ENCODE data around the gene GZF1.
A peak's percentile ranks its signal among the peaks of the same experiment; 100 is the strongest.

GZF1 gene

DNA sequence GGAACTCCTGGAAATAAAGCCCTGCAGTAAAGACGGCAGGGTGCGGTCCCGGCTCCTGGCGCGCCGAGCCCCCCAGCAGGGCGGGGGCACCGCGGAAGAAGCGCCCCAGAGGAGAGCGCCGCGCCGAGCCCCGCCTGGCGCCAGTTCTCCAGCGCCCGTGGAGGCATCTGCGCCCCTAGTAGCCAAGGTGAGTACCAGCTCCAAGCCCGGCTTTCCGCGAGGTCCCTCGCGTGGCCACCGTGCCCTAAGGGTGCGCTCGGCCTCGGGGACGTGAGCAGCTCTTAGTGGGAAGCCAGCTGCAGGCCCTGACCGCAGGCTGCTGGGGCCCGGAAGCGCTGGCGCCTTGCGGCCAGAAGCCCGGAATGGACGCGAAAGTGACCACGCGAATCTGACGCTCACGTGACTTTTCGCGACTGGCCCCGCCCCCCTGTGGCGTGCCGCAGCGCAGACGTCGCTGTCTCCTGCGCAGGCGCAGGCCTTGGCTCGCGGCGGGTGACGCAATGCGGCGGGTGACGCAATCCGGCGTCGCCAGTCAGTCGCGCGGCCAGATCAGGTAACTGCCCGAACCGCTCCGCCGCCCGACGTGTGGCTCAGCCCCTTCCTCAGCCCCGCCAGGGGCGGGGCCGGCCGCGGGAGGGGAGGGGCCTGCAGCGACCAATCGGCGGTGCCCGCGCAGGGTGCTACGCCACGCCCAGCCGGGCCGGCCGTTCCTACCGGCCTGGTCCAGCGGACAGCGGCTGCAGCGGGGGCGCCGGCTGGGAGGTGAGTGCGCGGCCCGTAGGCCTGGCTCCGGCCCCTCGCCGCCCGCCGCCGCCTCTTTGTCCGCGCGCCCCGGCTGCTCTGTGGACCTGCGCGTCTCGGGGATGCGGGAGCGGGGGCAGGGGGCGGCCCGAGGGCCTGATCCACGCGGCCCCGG, at the start of gene GZF1:
Gene GZF1, plus strand, starts transcription at position 707 of the 916 bp plus-strand sequence. CDS start 2,202 bp downstream, outside the sequence.
- DNase-seq (ENCODE audit: low read depth, low spot score) = peak; percentile 97

DNA sequence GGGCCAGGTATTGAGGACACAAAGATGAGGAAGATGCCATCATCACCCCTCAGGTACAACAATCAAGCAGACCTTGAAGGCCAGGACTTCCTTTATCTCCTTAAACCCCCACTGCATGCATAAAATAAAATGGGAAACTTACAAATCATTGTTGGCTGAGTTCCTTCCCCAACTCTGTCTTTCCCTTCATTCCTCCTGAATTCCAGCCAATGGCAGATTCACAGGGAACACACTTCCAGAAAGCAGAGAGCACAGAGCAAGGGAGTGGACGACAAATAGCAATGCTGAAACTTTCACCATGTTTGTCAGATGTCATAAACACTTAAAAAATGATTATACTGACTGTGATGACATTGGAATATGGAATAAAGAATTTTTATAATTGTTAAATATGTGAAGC, 48.7 kb upstream of the GZF1 start:
- no peak for DNase-seq (ENCODE audit: low read depth, low spot score)

DNA sequence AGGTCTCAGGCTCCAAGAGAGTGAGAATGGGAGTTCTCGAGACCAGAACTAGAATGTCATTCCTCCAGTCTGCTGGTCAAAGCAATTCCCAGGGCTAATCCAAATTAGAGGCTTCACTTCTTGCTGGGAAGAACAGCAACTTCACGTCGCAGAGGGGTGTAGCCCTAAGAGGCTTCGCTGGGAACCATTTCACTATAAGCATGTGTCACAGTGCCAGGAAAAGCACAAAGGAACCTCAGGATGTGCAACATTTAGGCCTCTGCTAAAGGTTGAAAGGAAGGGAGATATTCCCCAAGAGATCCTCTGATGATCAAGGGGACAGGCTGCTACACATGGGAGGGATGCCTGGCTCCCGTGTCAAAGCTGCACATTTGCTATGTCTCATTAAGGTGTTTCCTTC, 47.3 kb upstream of the GZF1 start:
- DNase-seq (ENCODE audit: low read depth, low spot score) = no peak

DNA sequence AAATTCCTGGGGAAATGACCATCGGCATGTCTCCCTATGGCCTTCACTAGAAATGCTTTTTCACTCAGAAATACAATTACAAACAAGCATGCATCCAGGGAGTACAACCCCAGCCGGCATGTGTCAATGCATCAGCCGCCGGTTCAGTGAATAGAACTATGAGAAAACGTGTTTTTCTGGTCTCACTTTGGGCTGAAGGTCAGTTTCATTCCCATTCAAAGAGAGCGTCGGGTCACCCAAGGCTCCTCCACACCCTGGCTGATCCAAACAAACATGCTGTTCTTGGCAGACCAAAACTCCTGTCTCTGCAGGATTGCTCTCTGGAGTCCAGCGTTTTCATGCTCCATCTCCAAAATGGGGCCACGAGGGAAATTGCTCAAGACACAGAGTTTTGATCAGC, 46.9 kb upstream of the GZF1 start:
- DNase-seq (ENCODE audit: low read depth, low spot score) = no peak

DNA sequence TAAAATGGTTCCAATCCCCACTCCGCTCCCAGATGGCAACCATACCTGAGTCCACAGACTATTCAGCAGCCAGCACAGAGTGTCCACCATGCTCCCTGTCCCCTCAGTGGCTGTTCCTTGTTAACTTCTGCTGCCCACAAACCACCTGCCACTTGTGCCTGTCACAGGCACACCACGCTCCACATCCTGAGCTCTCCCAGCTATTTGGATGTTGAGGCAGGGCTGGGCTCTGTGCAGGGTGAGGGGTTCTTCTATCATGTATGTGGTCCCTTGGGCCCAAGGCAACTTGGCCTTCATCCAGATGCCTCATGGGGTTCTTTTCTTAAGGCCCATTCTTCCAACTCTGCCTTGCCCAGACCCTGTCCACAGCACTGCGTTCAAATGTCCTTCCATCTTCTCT, 45.4 kb upstream of the GZF1 start:
- DNase-seq (ENCODE audit: low read depth, low spot score) = no peak

DNA sequence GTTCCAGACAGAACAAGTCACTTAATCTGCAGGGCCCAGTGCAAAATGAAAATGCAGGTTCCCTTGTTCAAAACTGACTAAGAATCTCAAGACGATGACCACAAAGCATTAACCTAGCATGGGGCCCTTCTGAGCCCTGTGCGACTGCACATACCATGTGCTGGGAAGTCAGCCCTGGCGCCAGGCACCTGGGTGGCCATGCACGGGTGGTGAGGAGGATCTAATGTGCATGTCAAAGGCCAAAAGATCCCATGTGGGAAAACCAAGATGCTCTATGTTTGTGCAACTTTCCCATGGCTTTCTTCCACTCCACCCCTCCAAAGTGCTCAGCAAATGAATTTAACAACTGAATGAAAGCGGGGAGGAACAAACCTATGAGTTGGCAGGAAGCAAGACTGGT, 44.9 kb upstream of the GZF1 start:
- DNase-seq (ENCODE audit: low read depth, low spot score) = no peak

DNA sequence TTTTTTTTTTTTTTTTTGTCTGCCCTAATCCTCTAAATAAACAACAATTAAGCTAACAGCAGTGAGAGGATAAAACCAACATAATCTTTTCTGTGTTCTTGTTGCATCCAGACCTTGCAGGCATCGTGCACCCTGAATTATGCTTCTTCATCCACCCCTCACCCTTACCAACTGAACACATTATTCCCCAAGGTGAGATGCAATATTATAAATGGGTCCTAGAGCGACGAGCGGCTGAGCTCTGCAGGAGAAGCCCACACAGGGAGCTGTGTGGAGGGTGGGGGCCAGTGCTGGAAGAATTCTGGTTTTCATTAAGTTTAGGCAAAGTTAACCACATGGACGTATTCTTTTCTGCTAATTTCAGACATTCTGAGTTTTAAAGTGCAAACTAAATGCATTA, 43.6 kb upstream of the GZF1 start:
- no peak for DNase-seq (ENCODE audit: low read depth, low spot score)

DNA sequence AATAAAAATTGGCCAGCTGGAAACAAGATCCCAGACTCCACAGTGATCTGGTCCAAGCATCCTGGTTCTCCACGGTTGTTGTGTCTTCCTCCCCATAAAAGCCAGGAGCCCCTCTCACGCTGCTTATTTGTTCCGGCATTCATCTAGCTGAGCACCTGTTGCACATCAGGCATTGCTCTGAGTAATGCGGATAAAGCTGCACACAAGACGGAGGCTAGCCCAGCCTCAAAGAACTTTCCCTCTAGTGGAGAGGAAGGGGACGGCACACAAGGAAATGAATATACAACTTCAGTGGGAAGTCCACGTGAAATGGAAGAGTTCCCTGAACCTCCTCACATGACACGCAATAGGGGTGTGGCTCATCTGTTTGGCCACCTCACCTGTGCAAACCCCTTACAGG, 41.7 kb upstream of the GZF1 start:
- DNase-seq (ENCODE audit: low read depth, low spot score) = no peak

DNA sequence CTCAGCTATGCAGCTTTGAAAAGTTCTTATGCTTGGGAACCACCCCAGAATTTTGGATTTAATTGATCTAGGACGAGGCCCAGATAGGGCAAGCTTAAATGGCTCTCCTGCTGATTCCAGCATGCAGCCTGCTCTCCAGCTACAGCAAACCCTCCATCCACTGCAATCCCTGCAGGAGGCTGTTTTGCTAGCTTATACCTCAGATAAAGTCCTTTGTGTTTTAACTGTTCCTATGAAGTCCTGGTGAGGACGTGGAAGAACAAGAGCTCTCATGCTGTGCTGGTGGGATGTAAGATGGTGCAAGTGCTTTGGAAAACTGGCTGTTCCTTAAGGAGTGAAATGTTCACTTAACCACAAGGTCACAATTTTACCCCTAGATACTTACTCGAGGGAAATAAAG, 36.9 kb upstream of the GZF1 start:
- DNase-seq (ENCODE audit: low read depth, low spot score) = no peak

DNA sequence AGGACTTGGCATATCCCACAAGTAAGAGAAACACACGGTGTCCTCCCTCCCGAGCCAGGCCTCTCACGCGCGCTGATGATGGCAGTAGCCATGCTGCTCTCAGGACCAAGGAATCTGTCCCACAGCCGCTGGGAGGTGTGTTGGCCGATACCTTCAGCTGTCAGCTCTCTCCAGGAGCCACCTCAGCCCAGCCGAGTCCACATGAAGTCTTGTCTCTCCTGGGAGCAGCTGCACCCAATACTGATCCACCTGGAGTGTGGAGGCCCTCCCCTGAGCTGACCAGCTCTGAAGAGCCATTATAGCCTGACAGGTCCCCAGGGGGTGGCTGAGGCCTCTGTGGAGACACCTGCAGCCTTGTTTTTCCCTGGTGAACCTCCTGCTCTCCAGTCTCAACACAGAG, 35.2 kb upstream of the GZF1 start:
- DNase-seq (ENCODE audit: low read depth, low spot score) = no peak

DNA sequence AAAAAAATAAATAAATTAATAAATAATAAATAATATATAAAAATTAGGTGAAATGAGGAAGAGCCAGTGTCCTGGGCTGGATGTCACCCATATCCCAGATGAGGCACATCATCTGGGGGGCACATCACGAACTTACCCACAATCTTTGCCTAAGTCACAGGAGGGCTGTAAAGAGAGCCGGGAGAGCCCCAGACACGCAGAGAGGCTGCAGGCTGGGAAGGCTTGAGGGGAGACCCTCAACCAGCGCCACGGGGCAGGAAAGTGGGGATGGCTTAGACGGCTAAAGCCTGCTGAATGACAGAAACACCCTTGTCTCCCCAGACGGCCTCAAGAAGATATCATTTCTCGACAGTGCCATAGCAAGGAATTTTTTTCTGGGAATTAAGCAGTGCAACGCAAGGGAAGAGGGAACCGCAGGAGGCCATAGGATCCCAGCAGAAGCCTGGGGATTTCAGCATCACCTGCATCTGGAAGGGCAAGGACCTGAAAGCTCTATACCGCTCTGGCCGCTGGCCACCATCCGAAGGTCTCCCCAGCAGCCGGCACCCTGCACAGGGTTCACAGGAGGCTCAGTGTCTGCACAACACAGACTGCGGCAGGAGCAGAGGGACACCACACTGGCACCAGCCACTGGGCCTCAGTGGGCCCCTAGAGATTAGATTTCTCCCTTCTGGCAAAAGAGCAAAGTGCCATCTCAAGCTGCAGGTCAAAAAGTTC, 34.2 kb upstream of the GZF1 start:
- DNase-seq (ENCODE audit: low read depth, low spot score) = no peak

DNA sequence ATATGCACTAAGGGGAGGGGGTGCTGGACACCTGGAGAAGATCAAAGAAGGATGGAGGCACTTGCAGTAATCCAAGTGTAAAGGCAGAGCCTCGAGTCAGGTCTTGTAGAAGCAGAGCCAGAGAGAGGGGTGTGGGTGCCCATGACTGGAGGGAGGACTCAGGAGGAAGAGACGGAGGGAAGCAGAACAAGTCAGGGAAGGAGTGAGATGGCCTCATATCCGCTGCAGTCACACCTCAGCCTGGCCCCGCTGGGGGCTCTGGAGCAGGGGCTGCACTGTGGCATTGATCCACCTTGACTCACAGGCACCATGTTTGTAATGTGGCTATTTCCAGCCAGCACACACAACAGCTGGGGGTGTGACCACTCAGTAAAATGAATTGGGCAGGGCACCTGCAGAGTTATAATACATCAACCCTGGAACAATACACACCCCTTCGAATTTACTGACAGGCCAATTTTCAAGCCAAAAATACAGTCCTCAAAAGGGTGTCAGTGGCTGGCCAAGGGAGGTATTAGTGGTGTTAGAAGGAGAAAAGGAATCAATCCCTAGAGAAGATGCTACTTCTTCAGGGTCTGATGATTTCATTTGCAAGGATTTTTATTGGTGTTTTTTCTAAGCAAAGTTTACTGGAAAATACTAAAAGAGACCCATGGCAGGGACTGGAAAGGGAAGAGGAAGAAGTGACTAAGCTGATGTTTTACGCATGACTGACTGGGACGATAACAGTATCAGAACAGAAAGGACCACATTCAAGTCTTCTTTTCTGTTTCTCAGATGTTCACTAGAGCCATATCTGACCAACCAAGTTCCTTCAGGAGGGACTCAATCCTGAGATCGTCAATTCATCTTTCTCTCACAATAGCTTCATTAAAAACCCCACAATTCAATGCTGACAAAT, 30.3 kb upstream of the GZF1 start:
- DNase-seq (ENCODE audit: low read depth, low spot score) = no peak

DNA sequence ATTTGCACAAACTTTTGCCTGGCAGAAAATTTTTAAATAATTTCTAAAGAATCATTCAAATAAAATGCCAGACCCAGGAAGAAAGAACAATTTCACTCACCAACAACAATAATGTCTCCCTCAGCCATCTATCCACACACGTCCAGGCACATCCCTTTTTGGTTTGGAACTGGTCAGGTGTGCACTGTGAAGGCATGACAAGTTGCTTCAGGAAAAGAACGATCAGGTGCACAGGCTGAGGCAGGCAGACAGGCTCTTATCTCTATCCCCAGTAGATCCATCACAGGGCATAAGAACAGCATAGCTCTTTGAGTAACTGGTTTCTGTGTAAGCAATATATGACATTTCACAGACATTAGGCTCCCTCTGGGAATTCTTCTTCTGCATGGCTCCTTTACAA, 29.5 kb upstream of the GZF1 start:
- DNase-seq (ENCODE audit: low read depth, low spot score) = no peak

DNA sequence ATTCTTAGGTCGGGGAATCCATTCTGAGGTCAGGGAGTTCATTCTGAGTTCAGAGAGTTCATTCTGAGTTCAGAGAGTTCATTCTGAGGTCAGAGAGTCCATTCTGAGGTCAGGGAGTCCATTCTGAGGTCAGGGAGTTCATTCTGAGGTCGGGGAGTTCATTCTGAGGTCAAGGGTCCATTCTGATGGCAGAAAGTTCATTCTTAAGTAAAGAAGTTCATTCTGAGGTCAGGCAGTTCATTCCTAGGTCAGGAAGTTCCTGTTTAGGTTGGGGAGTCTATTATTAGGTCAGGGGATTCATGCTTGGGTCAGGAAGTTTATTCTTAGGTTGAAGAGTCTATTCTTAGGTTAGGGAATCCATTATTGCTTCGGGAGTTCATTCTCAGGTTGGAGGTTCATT, 27.9 kb upstream of the GZF1 start:
- no peak for DNase-seq (ENCODE audit: low read depth, low spot score)

DNA sequence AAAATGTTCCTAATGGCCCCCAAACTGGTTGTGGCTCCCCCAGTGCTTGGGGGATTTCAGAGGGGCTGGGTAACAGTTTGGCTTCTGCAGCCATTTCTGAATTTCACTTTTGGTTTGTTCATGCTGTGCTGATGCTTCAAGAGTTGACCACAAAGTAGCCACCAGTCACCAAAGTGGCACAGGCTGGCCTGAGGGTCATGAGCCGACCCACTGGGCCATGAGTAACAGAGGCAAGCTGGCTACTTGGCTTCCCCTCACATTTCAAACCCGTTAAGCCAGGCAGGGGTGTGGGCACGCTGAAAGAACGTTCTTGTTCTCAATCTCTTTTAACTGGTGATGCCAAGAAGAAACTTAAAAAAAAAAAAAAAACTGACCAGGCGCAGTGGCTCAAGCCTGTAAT, 26.5 kb upstream of the GZF1 start:
- DNase-seq (ENCODE audit: low read depth, low spot score) = no peak

DNA sequence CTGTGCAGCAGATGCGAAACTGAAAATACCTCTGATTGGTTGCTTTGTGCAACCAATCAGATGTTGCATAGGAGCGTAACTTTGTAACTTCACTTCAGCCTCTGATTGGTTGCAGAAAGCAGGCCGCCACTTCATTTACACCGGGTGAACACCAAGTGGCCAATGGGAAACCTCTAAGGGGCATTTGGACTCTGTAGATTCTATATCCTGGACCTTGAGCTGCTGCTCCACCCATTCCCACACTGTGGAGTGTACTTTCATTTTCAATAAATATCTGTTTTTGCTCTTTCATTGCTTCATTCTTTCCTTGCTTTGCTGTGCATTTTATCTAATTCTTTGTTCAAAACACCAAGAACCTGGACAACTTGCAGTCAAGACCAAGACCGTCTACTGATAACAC, 25.5 kb upstream of the GZF1 start:
- DNase-seq (ENCODE audit: low read depth, low spot score) = no peak

DNA sequence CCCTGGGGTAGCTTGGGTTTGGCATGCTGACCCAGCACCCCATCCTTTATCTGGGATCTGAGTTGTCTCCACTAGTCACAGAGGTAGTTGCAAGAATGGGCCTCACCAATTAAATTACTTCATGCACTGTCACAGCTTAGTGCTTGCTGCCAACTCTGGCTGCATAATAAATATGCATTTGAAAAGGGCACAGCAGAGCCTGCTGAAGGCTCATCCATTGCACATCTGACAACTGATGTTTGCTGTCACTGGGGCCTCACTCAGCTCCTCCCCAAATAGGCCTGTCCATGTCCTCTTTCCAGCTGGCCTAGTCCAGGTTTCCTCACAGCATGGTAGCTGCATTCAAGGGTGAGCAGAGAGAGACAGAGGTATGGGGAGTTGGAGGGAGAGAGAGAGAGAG, 24.7 kb upstream of the GZF1 start:
- DNase-seq (ENCODE audit: low read depth, low spot score) = no peak

DNA sequence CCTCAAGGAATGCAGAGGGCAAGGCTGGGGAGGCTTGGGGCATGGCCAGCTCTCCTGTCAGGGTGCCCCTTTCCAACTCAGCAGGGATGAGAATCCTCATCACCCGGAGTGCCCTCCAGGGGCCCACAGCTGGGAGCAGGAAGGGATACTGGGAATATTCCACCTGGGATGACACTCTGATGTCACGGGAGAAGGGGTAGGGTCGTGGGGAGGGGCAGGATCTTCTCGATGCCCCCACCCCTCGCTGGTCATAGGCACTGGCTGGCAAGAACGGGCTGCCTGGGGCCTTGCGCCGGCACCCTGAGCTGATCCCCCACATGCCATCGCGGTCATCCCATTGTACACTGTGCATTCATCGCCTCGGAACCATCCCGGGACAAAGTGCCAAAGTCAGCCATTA, 22.0 kb upstream of the GZF1 start:
- DNase-seq (ENCODE audit: low read depth, low spot score) = no peak

DNA sequence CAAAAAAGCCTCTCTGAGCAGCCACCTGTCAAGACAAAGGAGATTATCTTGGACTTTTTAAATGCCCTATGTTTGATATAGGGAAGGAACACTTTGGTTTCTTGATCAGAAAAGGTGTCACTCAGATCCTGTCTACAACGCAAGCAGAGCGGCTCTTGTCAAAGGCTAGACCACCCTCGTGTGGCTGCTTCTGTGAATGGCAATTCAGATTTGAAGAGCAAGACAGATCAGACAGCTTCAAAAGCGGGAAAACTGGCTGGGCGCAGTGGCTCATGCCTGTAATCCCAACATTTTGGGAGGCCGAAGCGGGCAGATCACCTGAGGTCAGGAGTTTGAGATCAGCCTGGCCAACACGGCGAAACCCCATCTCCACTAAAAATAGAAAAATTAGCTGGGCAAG, 21.5 kb upstream of the GZF1 start:
- no peak for DNase-seq (ENCODE audit: low read depth, low spot score)

DNA sequence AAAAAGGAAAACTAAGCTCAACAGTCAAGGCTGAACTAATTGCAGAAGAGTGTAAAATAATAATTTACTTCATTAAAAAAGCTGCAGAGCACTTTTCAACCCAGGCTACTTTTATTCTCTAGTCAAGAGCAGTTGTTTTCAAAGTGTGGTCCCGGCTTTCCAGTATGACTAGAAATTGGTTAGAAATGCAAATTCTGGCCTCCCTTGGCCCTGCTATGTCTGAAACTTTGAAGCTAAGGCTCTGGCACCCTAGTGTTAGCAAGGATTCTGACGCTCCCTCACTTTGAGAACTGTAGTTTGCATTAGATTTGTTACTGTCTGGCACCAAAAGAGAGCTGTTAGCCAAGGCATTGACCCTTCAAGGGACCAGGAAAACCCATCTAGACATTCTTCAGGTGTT, 20.9 kb upstream of the GZF1 start:
- no peak for DNase-seq (ENCODE audit: low read depth, low spot score)

DNA sequence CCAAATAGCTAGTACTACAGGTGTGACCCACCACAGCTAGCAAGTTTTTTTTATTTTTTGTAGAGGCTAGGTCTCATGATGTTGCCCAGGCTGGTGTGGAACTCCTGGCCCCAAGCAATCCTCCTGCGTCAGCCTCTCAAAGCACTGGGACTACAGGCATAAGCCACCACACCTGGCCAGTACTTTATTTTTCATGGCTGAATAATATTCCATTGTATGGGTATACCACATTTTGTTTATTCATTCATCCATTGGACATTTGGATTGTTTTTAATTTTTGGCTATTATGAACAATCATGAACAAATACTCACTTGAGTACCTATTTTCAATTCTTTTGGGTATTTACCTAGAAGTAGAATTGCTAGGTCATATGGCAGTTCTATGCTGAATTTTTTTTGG, 18.4 kb upstream of the GZF1 start:
- no peak for DNase-seq (ENCODE audit: low read depth, low spot score)

DNA sequence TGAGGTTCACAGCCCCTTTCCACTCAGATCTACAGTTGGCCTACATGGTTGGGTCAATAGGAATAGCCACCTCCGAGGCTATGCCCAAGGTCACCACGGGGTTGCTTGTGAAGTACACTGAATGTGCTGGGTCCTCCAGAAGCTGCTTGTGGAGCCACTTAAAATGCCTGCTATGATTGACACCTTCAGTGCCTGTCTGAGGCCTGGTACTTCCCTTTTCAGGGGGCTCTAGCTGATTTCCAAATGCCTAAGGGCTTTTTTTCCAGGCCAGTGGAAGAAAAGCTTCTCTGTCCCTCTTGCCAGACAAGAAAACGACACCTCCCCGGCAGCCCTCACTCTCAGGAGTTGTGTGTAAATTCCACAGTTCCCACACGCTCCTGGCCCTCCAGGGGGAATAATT, 17.6 kb upstream of the GZF1 start:
- DNase-seq (ENCODE audit: low read depth, low spot score) = no peak

Measured in activated CD4-positive, CD25-positive, alpha-beta regulatory T cell treated with anti-CD3 and anti-CD28 coated beads, Interleukin-2, amount 50 U/mL, for 16 hours (primary cell).